GM23248 (cell line): ENCODE results near the gene P2RY8.

Experiments
- EZH2 ChIP-seq: fragments of 200-600 bp; sonication (generic); IDR thresholded peaks from 2 replicates; pipeline ENCODE4 v1.6.1; 2018; ENCODE audit warnings: antibody characterized with exemption, mild to moderate bottlenecking; ENCODE audit not compliant: insufficient read depth, poor library complexity, severe bottlenecking
- EZH2phosphoT487 ChIP-seq: fragments of 200-600 bp; sonication (generic); IDR thresholded peaks from 2 replicates; pipeline ENCODE4 v1.6.1; 2018; ENCODE audit warnings: antibody characterized with exemption, moderate library complexity, mild to moderate bottlenecking, low read depth; ENCODE audit not compliant: insufficient read depth

GRCh38 chrX:1462596-1463251 lies 74.3 kb downstream of the P2RY8 start:
- TF ChIP-seq EZH2, result no peak
- TF ChIP-seq EZH2phosphoT487, result no peak
